ENCODE results near the gene WNK3. TPM values are rescaled to one million over a fixed set of nuclear protein-coding genes. Genes with fewer than 3 reads are reported as not detected.
"Not testable (repeated sequence)": the region's sequence is repeated elsewhere in the genome, so short reads cannot be mapped to it uniquely, and the experiment has no call there.

WNK3 gene
- total RNA-seq = 0.20 TPM in 1 of 2 replicates, not detected in the other

- intact Hi-C loops (cut with micrococcal nuclease) = no loop called here
Measured at GRCh38 chrX:54357414-54358377, at the start of gene WNK3. Gene WNK3 (minus strand): TSS chrX:54358046.

GRCh38 chrX:54407266-54407665, 49.4 kb upstream of the WNK3 start:
- intact Hi-C loops (cut with micrococcal nuclease) = no loop called here

- intact Hi-C loops (cut with micrococcal nuclease) = no loop called here
Measured at GRCh38 chrX:54397113-54397512, 39.3 kb upstream of the WNK3 start.

GRCh38 chrX:54386314-54386713, 28.5 kb upstream of the WNK3 start:
- intact Hi-C loops (cut with micrococcal nuclease) = no loop called here

GRCh38 chrX:54384661-54385060, 26.8 kb upstream of the WNK3 start:
- intact Hi-C loops (cut with micrococcal nuclease) = not testable (repeated sequence)

GRCh38 chrX:54359408-54359807, 1.6 kb upstream of the WNK3 start:
- intact Hi-C loops (cut with micrococcal nuclease) = no loop called here

- intact Hi-C loops (cut with micrococcal nuclease) = no loop called here
Measured at GRCh38 chrX:54358424-54359211, 772 bp upstream of the WNK3 start.

- intact Hi-C loops (cut with micrococcal nuclease) = no loop called here
Measured at GRCh38 chrX:54352677-54353076, 5.2 kb downstream of the WNK3 start.

- intact Hi-C loops (cut with micrococcal nuclease) = not testable (repeated sequence)
Measured at GRCh38 chrX:54337383-54337782, 20.5 kb downstream of the WNK3 start.

- intact Hi-C loops (cut with micrococcal nuclease) = no loop called here
Measured at GRCh38 chrX:54325077-54325476, 32.8 kb downstream of the WNK3 start.

- intact Hi-C loops (cut with micrococcal nuclease) = no loop called here
Measured at GRCh38 chrX:54320067-54320466, 37.8 kb downstream of the WNK3 start.

- intact Hi-C loops (cut with micrococcal nuclease) = no loop called here
Measured at GRCh38 chrX:54306379-54306778, 51.5 kb downstream of the WNK3 start.

- intact Hi-C loops (cut with micrococcal nuclease) = no loop called here
Measured at GRCh38 chrX:54301516-54301915, 56.3 kb downstream of the WNK3 start.

- intact Hi-C loops (cut with micrococcal nuclease) = no loop called here
Measured at GRCh38 chrX:54294306-54294705, 63.5 kb downstream of the WNK3 start.

- intact Hi-C loops (cut with micrococcal nuclease) = no loop called here
Measured at GRCh38 chrX:54292755-54293154, 65.1 kb downstream of the WNK3 start.

GRCh38 chrX:54291758-54292157, 66.1 kb downstream of the WNK3 start:
- intact Hi-C loops (cut with micrococcal nuclease) = no loop called here

GRCh38 chrX:54288968-54289367, 68.9 kb downstream of the WNK3 start:
- intact Hi-C loops (cut with micrococcal nuclease) = no loop called here

GRCh38 chrX:54288277-54288676, 69.6 kb downstream of the WNK3 start:
- intact Hi-C loops (cut with micrococcal nuclease) = no loop called here

- intact Hi-C loops (cut with micrococcal nuclease) = no loop called here
Measured at GRCh38 chrX:54281676-54282075, 76.2 kb downstream of the WNK3 start.

GRCh38 chrX:54280466-54280865, 77.4 kb downstream of the WNK3 start:
- intact Hi-C loops (cut with micrococcal nuclease) = no loop called here

GRCh38 chrX:54271664-54272063, 86.2 kb downstream of the WNK3 start:
- intact Hi-C loops (cut with micrococcal nuclease) = no loop called here

- intact Hi-C loops (cut with micrococcal nuclease) = no loop called here
Measured at GRCh38 chrX:54248309-54248708, 109.5 kb downstream of the WNK3 start.
